Amniotic epithelial cell (primary cell): ENCODE data around the gene RRAGB.
A peak's percentile ranks its signal among the peaks of the same experiment; 100 is the strongest.

Experiments
- DNase-seq: peaks from one replicate; pipeline ENCODE4 v3.0.0-alpha.2; 2010; ENCODE audit warnings: low read depth

RRAGB gene

DNA sequence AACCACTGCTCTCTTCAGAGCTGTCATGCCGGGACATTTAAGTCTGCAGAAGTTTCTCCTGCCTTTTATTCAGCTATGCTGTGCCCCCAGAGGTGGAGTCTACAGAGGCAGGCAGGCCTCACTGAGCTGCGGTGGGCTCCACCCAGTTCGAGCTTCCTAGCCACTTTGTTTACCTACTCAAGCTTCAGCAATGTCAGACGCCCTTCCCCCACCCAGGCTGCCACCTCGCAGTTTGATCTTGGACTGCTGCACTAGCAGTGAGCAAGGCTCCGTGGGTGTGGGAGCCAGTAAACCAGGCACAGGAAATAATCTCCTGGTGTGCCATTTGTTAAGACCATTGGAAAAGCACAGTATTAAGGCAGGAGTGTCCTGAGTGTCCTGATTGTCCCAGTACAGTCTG, 56.9 kb downstream of the RRAGB start:
- DNase-seq, result peak; percentile 3

DNA sequence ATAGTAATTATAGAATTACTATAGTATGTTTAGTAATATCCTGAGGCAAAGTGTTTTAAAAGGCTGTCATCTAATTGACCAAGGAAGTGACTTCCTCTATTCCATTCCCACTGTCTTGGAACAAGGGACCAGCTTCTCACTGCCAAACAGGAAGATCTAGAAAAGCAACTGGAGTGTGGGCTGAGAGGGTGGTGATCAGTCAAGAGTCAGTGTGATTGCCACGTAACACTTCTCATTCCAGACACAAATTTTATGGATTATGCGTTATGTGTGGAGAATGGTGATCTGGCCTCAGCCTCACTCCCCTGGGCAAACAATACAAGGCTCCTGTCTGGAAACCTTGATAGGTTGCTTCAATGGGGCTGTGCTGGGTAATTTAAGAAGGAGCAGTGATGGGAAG, 60.0 kb downstream of the RRAGB start:
- no peak for DNase-seq

DNA sequence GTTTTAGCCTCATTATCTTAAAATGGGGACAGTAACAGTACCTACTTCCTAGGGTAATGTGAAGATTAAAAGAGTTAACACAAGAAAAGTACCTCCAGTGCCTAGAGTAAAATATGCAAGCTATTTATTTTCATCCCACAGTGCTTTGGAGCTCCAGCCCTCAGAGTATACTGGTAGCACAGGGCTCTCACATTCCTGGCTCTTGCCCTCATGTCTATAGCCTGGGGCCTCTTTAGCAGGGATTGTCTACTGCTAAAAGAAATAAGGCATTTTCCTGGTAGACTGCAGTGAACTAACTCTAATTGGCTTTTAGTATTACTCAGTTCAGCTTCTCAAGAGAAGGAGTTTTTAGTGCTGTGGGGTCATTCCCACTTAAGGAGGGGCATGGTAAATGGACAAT, 60.8 kb downstream of the RRAGB start:
- no peak for DNase-seq

DNA sequence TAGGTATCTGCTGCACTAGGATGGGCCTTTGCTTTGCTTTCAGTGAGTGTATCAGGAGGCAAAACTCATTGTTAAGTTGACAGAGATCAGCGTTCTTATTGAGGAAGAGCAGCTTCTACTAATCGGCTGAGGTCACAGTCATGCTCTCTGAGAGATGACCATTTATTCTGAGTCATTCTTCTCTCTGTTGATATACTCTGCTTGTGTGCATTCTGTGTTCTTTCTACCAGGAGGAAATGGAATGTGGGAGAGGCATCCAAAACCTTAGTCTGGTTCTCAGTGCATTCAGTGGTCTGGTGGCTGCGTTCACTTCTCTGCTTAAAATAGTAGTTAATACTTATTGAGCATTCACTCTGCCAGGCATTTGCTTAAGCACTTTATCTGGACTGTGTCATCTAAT, 66.2 kb downstream of the RRAGB start:
- DNase-seq, result no peak

DNA sequence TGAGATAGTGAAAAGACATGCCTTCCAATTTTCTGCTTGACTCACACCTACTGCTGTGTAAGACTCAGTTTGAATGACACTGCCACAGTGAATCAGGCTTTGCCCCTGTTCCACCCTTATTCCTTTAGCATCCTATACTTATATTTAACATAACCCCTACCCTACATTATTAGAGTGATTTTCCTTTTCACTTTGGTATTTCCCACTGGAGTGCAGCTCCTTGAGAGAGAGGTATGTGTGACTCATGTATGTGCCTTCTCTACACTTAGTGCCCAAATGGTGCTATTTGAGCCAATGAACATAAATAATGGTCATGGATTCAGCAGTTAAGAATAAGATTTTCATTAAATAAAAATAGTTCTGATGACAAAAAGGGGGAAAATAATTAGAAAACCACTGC, 69.5 kb downstream of the RRAGB start:
- no peak for DNase-seq

DNA sequence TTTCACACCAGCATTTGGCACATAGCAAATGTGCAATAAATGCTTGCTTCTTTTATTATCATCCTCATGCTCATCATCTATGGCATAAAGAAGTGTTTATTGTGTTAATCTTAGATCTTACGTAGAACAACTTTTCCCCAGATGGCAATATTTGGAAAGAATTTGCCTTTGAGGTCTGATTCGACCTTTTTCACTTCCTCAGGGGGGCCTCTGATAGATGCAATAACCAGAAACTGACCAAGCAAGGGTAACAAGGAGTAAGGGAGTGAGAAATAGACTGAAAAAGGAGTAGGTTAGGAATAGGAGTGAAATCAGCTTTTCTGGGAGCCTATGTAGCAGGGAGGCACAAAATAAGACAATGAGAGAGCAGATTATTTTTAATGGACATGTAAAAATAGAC, 70.2 kb downstream of the RRAGB start:
- no peak for DNase-seq

DNA sequence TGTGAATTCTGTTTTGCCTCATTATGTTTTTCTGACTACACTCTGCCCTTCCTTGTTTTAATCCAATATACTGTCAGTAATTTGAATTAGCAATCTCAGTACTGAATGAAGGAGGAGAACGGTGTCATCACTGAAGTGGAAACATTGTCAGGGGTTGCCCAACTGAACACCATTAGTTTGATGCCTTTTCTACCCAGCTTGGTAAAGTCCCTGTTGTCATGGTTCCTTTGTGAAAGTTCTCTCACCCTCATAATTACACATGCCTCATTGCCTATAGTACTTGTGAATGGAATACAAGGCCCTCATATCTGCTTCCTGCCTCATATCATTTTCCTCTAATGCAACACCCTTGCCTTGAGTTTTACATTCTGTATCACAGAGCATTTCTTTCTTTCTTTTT, 76.9 kb downstream of the RRAGB start:
- DNase-seq, result no peak

DNA sequence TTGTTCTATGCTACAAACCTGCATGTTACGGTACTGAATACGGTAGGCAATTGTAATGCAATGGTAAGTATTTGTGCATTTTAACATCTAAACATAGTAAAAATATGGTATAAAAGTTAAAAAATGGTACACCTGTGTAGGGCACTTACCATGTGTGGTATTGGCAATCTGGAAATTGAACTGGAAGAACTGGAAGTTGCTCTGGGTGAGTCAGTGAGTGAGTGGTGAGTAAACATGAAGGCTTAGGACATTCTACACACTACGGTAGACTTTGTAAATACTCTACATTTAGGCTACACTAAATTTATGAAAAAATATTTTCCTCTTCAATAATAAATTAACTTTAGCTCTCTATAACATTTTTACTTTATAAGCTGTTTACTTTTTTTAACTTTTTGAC, 78.9 kb downstream of the RRAGB start:
- DNase-seq, result no peak

DNA sequence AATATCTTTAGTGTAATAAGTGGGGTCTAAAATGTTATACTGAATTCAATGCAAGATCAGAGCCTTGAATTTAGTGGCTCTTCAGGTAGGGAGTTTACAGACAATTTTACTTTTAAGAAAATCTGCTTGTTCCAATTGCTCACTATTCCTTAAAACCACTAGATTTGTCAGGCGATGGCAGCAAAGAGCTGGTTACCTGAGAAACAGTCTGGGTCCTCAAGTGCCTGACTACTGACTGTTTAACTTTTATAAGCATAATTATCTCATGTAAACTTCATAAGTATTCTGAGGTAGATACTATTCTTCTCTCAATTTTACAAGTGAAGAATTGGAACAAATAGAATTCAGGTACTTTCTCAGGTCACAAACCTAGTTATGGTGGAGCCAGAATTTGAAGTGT, 84.3 kb downstream of the RRAGB start:
- DNase-seq, result no peak
